ELR (cell line): Measurements from ENCODE around the gene SOX10.
A peak's percentile ranks its signal among the peaks of the same experiment; 100 is the strongest.

Experiments
- DNase-seq: peaks from one replicate; pipeline ENCODE4 v3.0.0-alpha.2; 2015; ENCODE audit warnings: low read depth

The SOX10 gene

DNA sequence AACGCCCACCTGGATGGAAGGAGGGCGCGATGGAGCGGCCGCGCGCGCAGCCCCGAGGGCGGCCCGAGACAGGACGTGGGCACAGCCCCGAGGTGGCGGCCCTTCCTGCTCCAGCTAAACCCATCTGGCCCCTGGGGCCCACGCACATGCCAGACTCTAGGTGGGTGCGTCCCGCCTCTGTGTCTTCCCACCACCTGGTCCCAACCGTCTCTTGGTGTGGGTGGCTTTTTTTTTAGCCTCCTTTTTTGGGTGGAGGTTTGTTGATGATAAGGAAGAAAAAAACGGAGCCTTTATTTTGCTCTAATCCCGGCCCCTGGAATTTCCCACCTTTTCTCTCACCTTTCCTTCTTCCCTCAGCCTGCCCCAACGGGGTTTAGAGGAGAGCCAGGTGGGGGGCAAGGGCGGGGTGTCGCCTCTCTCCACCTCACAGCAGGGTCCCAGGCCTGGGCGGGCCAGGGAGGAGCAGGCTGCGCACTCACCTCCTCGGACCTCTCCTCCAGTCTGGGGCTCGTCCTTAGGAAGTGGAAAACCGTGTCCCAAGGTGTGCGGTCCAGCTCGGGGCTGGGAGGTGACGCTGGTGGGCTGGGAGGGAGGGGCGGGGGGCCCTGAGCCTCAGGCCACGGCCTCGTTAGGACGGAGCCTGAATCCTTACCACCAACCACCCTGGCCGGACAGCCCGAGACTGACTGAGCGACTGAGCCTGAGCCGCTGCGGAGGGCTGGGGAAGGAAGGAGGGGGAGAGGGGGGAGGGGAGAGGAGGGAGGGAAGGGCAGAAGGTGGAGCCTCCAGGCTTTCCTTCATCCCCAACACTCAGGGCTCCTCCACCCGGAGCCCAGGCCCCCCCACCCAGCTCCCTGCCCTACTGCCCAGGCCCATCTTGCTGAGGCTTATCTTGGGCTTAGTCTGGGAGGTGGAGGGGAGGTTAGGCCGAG lies at the start of gene SOX10:
Gene SOX10, minus strand, starts transcription at position 696 of the 932 bp plus-strand sequence. CDS start 771 bp downstream, outside the sequence.
- no peak for DNase-seq

DNA sequence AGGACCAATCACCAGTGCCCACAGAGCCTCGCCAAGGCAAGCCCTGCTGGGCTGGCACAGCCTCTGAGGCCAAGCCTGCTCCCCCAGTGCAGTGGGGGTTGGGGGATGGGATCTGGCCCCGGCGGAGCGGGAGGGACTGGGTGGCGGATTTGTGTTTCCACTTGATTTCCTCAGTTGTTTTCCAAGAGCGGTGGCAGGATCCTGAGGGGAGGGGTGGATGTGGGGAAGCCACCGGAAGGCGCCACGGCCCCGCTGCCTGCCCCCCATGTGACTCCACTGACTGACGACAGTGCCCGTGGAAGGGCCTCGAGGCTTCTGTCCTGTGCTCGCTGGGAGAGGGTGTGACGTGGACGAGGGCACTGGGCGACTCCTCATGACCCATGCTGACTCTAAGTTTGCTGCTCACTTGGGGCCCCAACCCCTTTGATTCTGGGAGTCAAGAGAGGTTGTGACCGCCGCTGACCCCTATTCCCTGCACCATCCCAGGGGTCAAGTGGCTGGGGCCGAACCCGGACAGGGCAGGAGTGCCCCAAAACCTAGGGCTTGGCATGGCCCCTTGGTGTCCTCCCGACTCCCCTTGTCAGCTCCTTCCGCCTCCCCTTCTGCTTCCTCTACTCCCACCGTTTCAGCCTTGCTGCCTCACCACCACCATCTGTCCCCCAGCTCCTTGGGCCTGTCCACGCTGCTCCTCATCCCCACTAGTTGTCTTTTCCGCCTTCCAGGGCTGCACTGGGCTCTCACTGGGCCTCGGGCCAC lies 49.3 kb upstream of the SOX10 start:
- DNase-seq, result no peak

- DNase-seq, result peak; percentile 72
These were observed 48.5 kb upstream of the SOX10 start for GRCh38 chr22:38032681-38033521.

DNA sequence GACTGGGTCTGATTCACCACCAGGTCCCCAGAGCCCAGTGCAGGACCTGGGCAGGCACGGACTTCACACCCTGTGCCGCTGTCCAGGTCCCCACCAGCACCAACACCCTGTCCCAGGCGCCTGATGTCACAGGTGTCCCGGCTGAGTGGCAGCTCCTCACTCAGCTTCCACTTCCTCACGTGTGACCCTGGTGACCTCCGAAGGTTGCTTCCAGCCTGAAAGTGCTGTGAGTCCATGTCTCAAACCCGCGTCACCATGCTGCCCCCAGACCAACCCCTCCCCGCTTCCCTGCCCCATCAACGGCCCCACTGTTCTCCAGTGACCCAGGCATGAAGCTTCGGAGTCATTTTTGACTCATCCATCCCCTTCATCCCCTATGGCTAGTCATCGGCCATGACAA lies 47.1 kb upstream of the SOX10 start:
- no peak for DNase-seq

- peak; percentile 27 for DNase-seq
These were observed 46.2 kb upstream of the SOX10 start for GRCh38 chr22:38030311-38031133.

DNA sequence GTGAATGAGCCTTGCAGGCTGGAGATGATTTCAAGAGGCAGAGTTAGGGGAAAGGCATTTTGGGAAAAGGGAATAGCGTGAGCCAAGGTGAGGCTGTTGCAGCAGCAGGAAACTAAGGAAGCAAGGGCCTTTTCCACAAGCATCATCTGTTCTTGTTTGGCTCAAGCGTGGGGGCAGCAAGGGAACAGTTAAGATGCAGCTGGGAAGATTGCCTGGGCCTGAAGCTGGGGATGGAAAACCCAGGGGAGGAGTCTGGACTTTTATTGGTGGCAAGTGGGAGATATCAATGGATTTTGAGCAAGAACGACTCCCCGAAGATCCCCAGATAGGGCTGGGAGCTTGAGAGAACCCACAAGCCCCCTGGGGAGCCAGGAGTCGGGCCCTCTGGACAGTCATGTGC lies 45.5 kb upstream of the SOX10 start:
- no peak for DNase-seq

DNA sequence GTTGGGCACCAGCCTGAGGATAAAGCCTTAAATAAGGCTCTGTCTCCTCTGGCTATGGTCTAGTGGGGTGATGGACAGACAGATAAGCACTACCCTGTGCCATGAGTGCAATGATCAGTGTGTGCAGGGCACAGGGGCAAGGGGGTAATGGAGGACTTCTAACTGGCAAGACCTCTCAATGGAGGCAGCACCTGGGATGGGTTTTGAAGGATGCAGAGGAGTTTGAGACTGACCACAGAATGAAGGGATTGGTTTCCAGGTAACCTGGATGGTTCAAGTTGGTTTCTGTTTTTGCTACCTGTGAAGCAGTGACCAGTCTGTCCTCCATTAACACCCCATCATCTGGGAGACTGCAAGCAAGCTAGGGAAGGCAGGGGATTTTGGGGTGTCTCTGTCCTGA lies 45.0 kb upstream of the SOX10 start:
- no peak for DNase-seq

DNA sequence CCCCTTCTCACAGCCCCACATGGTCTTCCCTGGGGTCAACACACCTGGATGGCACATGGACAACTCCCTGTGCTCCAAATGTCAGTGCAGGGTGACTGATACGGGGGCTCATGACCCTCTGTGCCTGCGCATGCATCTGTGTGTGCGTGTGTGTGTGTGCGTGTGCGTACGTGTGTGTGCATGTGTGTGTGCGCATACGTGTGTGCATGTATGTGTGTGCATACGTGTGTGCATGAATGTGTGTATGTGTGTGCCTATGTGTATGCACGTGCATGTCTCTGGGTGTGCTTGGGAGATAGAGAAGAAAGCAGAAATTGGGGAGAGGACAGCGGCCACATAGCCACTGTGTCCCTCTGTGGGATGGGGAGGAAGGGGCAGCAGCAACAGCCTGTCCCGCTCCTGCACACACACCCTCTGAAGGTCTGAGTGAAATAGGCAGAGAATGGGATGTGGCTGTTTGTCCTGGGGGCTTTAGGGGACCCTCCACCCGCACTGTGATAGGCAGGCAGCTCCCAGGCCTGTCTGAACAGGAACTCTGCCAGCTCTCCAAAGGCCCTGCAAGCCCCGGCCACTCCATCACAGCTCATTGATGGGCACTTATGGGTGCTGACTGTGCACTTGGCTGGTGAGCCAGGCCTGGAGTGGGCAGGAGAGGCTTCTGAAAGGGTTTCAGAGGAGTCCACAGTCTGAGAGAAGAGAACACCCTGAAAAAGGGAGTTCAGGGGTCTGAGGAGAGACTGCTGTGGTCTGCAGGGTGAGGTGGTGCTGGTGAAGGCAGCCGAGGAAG lies 44.2 kb upstream of the SOX10 start:
- no peak for DNase-seq

DNA sequence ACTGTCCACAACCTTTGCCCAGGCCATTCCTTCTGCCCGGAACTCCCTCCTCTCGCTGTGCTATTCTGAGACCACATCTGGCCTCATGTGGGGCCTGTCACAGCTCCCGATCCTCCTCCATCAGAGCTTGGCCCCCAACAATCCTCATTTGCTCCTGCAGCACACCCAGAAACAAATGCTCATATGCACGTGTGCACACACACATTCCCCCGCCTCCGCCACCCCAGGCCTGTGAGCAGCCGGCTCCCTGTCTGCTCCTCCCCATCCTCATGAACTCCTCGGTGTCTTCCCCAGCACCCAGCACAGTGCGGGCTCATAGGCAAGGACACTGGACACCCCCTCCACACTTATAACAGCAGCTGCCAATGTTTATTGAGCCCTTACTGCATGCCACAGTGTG lies 43.1 kb upstream of the SOX10 start:
- no peak for DNase-seq

DNA sequence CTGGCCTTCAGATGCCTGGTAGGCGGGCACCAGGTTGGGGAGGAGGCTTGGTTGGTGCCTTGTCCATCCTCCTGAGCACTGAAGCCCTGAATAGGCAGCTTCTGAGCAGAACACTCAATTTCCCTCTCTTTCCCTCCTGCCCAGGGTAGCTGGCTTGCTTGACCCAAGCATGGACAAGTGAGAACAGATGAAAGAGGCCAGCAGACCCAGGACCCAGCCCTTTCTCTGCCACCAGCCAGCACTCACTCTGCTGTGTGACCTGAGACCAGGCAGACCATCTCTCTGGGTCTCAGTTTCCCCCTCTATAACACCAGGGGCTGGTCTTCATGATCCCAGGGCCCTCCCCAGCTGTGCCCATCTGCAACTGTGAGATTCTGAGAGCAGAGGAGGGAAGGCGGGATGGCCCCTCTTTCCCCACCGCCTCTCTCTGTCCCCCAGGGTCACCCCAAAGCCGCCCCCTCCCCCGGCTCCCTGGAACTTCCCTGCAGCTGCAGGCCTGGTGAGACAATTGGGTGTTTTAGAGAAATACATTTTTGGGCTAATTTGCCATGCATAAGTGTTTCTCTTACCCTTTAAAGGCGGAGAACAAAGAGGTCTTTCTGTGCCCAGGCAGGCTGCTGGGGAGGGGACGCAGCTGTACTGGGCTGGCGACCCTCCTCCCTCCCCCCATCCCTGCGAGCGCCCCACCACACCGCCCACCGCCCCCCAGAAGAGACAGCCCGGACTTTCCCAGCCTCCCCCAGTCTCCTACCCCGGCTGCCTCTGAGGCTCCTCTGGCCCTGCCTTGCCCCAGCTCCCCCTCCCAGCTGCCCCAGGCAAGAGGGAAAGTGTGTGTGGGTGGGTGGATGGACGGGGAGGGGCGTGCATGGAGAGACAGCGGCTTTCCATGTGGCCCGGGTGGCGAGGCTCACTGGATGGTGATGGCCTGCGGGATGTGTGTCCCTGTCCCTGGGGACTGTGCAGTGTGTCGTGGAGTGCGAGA lies 42.1 kb upstream of the SOX10 start:
- DNase-seq, result no peak

DNA sequence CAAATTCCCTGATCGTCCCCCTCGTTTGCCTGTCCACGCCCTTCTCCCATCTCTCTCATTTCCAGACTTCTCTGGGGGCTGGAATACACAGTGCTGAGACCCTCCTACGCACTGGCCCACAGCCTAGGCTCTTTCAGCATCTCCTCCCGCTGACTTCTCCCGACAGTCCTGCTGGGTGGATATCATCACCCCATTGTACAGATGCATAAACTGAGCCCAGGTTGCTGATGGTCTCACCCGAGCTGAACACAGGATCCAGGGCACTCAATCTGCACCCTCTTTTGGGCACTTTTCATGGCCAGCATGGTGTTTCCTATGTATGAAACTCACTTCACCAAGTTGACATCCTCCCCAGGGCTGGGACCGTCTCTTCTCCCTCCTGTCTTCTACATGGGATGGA lies 41.2 kb upstream of the SOX10 start:
- no peak for DNase-seq

DNA sequence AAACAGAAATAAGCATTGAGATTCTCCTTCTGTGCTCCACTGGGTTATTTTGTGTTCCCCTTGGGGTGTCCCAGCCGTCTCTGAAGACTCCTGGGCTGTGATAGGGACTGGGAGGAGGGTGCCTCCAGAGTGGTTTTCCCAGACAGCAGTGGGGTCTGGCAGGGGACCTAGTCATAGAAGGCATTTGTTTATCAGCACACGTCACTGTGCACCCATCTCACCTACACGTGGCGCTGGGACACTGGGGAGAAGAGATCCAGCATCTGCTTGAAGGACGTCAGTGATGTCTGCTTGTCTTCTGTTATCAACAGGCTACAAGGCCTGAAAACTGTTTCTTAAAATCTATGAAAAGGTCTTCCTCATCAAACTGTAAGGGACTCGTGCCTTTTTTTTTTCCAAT lies 38.7 kb upstream of the SOX10 start:
- DNase-seq, result no peak

- DNase-seq, result no peak
These were observed 36.9 kb upstream of the SOX10 start for GRCh38 chr22:38021206-38021605.

DNA sequence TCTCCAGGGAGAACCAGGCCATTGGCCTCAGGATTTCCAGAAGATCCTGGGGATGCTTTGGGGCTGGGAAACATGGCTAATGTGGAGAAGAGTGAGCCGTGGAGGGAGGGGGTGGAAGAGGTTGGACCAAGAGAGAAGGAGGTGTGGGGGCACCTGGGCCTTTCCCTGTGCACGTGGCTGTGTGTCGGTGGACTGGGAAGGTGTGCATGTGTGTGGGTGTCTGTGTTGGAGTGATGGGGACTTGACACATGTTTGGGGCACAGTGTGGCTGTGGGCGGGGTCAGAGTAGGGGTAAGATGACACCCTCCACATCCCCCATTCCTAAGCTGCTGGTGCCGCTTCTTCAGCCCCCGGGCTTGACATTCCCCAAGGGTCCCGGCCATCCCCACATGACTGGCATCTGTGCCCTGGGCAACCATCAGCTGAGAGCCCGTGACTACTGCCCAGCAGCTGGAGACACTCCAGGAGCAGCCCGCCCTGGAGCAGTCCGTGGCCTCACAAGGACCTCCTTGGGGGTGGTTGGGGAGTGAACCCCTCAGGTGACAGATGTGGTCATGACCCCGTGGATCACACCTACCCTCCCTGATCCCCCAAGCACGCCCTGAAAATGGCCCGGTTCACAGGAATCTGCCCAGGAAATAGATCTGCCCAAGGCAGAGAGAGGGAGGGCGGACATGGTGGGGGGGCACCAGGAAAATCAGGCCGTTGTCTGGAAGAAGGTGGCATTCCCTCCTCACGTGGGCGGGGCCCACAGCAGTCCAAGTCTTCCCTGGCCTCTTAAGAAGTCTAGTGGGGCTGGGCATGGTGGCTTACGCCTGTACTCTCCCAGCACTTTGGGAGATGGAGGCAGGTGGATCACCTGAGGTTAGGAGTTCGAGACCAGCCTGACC lies 34.8 kb upstream of the SOX10 start:
- DNase-seq, result no peak

DNA sequence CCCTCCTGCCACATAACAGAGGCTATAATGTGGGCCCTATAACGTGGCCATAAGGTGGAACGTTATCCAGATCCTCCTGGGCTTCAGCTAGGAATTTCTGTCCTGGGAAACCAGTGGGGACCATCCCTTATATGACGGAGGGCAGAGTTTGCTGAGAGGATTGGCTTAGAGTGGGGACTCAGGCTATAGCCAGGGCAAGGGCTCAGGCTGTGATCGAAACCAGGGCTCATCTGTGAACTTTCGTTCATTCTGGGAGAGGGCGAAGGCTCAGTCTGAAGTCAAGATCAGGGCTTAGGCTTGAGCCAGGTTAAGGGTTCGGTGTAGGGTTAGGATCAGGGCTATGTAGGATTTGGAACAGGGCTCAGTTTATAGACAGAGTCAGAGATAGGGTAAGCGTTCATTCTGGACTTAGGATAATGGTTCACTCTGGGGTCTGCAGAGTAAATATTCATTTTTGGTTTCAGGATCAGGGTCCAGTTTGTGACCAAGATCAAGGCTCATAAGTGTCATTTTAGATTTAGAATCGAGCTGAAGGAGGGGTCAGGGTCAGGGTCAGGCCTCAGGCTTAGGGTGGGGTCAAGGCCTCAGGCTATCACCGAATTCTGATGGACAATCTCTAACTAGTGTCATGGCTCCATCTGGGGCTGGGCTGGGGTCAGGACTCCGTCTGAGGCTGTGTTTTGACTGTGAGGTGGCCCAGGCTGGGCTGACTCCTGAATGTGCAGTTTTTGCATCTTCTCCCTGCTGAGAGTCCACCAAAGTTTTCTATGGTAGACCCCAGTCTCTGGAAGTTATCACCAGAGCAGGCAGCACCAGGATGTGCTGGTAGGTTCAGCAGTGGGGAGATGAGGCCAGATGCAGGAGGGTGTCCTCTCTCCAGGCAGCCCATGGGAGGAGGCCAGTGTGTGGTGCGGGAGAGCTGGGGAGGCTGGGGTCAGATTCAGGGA lies 33.9 kb upstream of the SOX10 start:
- no peak for DNase-seq

- DNase-seq, result peak; percentile 33
These were observed 33.0 kb upstream of the SOX10 start for GRCh38 chr22:38017272-38017920.
